HL-60/S4 treated with phorbol 12-myristate 13-acetate at 8.2 ng/mL for 4 days and 3 days (cell line): Measurements from ENCODE around the gene PIAS4.

Experiments used
- in situ Hi-C: fragments of 300-500 bp; cut with MboI; formaldehyde crosslinking; loops from 2 replicates; pipeline ENCODE4 v1.15.0; 2022; ENCODE audit warnings: low sequenced_read_pairs

PIAS4 gene

DNA sequence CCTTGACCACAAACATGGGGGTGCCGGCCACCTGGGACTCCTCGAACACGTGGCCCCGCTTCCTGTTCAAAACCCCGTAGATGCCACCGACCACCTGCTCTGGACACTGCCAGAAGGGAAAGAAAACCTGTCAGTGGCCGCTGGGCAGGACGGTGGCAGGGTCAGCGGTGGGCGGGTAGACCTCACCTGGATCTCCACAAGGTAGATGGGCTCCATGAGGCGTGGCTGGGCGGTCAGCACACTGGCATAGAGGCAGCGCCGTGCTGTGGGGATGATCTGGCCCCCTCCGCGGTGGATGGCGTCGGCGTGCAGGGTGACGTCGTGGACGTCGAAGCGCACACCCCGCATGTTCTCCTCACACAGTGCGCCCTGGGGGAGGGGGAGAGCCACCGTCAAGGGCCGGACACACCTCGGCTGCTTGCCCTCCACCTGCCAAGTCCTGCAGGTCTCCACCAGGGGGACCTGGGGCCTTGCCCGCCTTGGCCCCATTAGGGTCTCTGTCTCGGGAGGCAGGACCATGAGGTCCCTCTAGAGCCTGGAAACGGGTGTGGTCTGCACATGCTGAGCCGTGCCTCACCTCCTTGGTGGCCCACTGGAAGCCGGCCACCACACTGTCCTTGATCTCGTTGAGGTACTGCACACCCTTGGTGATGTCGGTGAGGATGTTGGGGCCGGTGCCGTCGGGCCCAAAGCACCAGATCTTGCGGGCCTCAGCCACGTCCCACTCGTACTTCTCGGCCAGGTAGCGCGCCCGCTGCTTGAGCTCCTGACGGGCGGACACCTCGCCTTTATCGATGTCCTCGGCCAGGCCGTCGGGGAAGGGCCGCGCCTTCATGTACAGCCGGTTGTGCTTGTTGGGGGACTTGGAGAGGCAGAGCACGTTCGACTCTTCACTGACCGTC lies 30.0 kb upstream of the PIAS4 start:
- in situ Hi-C loops = no loop called here

DNA sequence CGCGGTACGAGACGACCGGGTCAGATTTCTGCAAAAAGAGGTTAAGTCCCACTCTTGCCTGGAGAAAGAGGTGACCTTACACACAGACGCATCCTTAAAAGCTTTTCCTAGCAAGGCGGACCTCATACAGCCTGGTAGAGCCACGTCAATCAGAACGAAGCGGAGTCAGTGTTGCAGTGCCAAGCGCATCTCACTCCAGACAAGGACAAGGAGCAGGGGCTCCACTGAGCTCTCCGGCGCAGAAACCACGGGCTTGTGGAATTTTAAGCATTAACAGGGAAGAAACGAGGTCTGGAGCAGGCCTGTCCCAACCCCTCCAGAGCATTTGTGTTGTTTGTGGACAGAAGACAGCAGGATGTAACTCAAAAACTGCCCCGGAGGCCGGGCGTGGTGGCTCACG lies 29.4 kb upstream of the PIAS4 start:
- in situ Hi-C loops = no loop called here

DNA sequence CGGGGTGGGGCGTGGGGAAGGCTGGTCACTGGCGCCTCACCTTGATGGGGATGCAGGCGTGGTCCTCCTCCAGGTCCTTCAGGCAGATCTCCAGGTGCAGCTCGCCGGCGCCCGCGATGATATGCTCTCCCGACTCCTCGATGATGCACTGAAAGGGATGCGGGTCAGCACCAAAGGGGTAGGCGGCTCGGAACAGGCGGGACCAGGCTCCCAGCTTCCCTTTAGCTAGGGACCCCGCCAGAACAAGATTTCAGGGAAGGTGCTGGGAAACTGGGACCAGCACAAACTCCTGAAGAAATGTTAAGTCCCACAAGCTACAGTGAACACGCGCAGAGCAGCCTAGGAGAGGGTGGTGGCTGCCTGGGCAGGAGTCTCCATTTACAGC lies 28.3 kb upstream of the PIAS4 start:
- in situ Hi-C loops = no loop called here

GRCh38 chr19:3979674-3980352 lies 27.7 kb upstream of the PIAS4 start:
- in situ Hi-C loops = no loop called here

- in situ Hi-C loops = no loop called here
Measured at GRCh38 chr19:3980353-3981251, 26.9 kb upstream of the PIAS4 start.

DNA sequence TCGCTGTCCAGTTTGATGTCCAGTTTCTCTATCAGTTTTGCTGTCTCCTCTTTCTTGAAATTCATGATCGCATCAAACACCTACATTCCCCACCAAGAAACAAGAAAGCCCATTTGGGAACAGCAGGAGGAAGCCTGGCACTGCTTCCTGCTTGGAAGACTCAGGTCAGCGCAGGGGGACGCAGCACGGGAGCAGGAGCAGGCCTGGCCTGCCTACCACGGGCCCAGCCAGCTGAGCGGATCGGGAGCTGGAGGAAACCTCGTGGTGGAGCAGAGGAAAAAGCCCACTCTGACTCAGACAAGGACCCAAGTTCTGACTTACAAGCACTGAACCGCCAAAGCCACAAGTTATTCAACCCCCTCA lies 26.2 kb upstream of the PIAS4 start:
- in situ Hi-C loops = no loop called here

- in situ Hi-C loops = no loop called here
Measured at GRCh38 chr19:3981736-3982681, 25.5 kb upstream of the PIAS4 start.

GRCh38 chr19:3982701-3983541 lies 24.6 kb upstream of the PIAS4 start:
- in situ Hi-C loops = no loop called here

GRCh38 chr19:3983542-3983914 lies 24.0 kb upstream of the PIAS4 start:
- in situ Hi-C loops = no loop called here

- in situ Hi-C loops = no loop called here
Measured at GRCh38 chr19:3983936-3984583, 23.5 kb upstream of the PIAS4 start.

DNA sequence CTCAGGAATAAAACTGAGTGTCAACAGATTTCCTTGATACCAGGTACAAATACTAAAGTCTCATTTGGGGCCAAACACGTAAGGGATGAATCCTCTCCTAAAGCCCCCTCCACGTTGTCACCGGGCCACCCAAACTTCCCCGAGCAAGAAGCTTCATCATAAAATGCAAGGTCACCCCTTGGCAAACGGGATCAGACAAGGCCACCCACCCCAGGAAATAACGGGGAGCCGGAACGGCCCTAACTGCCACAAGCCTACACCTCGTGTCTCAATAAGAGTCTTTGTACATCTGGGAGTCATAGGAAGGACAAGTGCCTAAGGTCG lies 23.0 kb upstream of the PIAS4 start:
- in situ Hi-C loops = no loop called here

GRCh38 chr19:3984908-3985642 lies 22.5 kb upstream of the PIAS4 start, which contains the start of gene EEF2:
Gene EEF2 (minus strand): TSS chr19:3985463. CDS start chr19:3985380, 83 bp downstream.
- in situ Hi-C loops = no loop called here

GRCh38 chr19:3985643-3986259 lies 21.8 kb upstream of the PIAS4 start:
- in situ Hi-C loops = no loop called here

- in situ Hi-C loops = no loop called here
Measured at GRCh38 chr19:3986260-3987041, 21.1 kb upstream of the PIAS4 start.

DNA sequence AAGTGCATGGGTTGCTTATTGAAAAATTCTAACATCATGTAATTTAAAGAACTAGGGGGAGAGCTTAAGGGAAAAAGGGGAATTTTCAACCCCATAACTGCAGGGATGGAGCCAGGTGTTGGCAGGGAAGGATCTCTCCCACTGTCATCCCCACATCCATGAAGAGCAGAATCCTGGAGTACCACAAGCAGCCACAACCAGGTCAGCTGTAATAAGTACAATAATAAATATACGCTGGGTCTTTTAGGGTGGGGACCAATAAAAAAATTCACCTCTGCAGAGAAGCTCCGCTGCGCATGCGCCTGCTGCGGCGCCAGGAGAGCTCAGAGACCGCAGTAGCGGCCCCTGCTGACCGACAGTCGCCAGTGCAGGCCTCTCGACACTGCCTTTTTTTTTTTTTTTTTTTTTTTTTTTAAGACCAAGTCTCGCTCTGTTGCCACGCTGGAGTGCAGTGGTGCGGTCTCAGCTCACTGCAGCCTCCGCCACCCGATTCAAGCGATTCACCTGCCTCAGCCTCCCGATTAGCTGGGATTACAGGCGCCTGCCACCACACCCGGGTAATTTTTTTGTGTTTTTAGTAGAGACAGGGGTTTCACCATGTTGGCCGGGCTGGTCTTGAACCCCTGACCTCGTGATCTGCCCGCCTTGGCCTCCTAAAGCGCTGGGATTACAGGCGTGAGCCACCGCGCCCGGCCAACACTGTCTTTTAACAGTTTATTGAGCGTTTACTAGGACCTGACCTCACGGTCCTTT lies 19.7 kb upstream of the PIAS4 start:
- in situ Hi-C loops = no loop called here

GRCh38 chr19:3990815-3991117 lies 16.8 kb upstream of the PIAS4 start:
- in situ Hi-C loops = no loop called here

- in situ Hi-C loops = no loop called here
Measured at GRCh38 chr19:3995607-3996006, 11.9 kb upstream of the PIAS4 start.
